IMR-90 (cell line): ENCODE results near the gene AGPS.

Experiments used
- BHLHE40 ChIP-seq: fragments of 150-350 bp; IDR thresholded peaks from 2 replicates; pipeline ENCODE4 v1.6.1; 2016; ENCODE audit warnings: mild to moderate bottlenecking, low read depth, low read length
- CEBPB ChIP-seq: IDR thresholded peaks from 2 replicates; pipeline ENCODE4 v1.6.1; 2012; ENCODE audit warnings: low read depth, low read length, improper control_type of control experiment
- CHD1 ChIP-seq: IDR thresholded peaks from 2 replicates; pipeline ENCODE4 v1.6.1; 2012; ENCODE audit warnings: low read depth, low read length, improper control_type of control experiment
- CTCF ChIP-seq: conservative IDR thresholded peaks from 2 replicates; pipeline ENCODE4 v1.5.1; 2012; ENCODE audit warnings: mild to moderate bottlenecking, low read depth, low read length, improper control_type of control experiment
- FOS ChIP-seq: fragments of 150-350 bp; IDR thresholded peaks from 2 replicates; pipeline ENCODE4 v1.6.1; 2016; ENCODE audit warnings: low read depth, low read length
- MXI1 ChIP-seq: IDR thresholded peaks from 2 replicates; pipeline ENCODE4 v1.6.1; 2012; ENCODE audit warnings: low read depth, mild to moderate bottlenecking, low read length, moderate library complexity, borderline replicate concordance
- NFE2L2 ChIP-seq: fragments of 150-350 bp; IDR thresholded peaks from 2 replicates; pipeline ENCODE4 v1.6.1; 2016; ENCODE audit warnings: low read depth, mild to moderate bottlenecking, low read length
- POLR2A ChIP-seq: IDR thresholded peaks from 2 replicates; pipeline ENCODE4 v1.6.1; 2012; ENCODE audit warnings: mild to moderate bottlenecking, low read depth, low read length
- RAD21 ChIP-seq: IDR thresholded peaks from 2 replicates; pipeline ENCODE4 v1.6.1; 2012; ENCODE audit warnings: low read length, improper control_type of control experiment
- SMC3 ChIP-seq: fragments of 150-350 bp; IDR thresholded peaks from 2 replicates; pipeline ENCODE4 v1.6.1; 2016; ENCODE audit warnings: low read depth, mild to moderate bottlenecking, antibody characterized with exemption, low read length, moderate library complexity
- TF ChIP-seq, protein P1 (sequence below): fragments of 150-350 bp; IDR thresholded peaks from 2 replicates; pipeline ENCODE4 v1.6.1; 2016; ENCODE audit warnings: low read depth, mild to moderate bottlenecking, low read length, moderate library complexity, borderline replicate concordance
- TF ChIP-seq, protein P2 (sequence below): fragments of 150-350 bp; IDR thresholded peaks from 2 replicates; pipeline ENCODE4 v1.6.1; 2017; ENCODE audit warnings: mild to moderate bottlenecking, antibody characterized with exemption, low read length, low read depth

DNA sequence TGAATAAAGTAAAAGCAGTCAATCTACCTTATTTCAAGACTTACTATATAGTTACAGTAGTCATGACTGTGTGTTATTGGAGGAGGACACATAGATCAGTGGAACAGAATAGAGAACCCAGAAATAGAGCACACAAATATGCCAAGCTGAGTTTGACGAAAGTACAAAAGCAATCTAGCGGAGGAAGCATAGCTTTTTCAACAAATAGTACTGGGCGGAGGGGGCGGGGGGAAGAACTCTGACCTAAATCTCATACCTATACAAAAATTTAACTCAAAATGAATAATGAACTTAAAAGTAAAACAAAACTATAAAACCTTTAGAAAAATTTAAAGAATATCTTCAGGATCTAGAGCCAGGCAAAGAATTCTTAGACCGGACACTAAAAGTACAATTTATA lies 139.1 kb downstream of the AGPS start:
- TF ChIP-seq CTCF (no peak), POLR2A (no peak), BHLHE40 (no peak), MXI1 (no peak), CHD1 (no peak), NFE2L2 (no peak), RAD21 (no peak), SMC3 (no peak), FOS (no peak), CEBPB (no peak)
- TF ChIP-seq, protein P1, sequence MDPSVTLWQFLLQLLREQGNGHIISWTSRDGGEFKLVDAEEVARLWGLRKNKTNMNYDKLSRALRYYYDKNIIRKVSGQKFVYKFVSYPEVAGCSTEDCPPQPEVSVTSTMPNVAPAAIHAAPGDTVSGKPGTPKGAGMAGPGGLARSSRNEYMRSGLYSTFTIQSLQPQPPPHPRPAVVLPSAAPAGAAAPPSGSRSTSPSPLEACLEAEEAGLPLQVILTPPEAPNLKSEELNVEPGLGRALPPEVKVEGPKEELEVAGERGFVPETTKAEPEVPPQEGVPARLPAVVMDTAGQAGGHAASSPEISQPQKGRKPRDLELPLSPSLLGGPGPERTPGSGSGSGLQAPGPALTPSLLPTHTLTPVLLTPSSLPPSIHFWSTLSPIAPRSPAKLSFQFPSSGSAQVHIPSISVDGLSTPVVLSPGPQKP, result no peak
- TF ChIP-seq, protein P2, sequence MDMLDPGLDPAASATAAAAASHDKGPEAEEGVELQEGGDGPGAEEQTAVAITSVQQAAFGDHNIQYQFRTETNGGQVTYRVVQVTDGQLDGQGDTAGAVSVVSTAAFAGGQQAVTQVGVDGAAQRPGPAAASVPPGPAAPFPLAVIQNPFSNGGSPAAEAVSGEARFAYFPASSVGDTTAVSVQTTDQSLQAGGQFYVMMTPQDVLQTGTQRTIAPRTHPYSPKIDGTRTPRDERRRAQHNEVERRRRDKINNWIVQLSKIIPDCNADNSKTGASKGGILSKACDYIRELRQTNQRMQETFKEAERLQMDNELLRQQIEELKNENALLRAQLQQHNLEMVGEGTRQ, result no peak
